DOHH2 (cell line): ENCODE measurements around the gene SLIT1.

Experiments
- H3F3A ChIP-seq: fragments of 200-600 bp; sonication (generic), shearing (Covaris generic); 2 replicates; pipeline ENCODE4 v1.6.0; 2016; ENCODE audit warnings: antibody characterized with exemption, mild to moderate bottlenecking; ENCODE audit not compliant: control insufficient read depth, insufficient read depth
- H3K27ac ChIP-seq: fragments of 200-600 bp; sonication (generic); 2 replicates; pipeline ENCODE4 v1.5.1; 2014; ENCODE audit warnings: low read depth, mild to moderate bottlenecking, low read length, moderate library complexity
- H3K27me3 ChIP-seq: fragments of 200-600 bp; sonication (generic); 2 replicates; pipeline ENCODE4 v1.6.1; 2014; ENCODE audit warnings: mild to moderate bottlenecking, low read length, mixed read lengths; ENCODE audit not compliant: control insufficient read depth
- H3K36me3 ChIP-seq: fragments of 200-600 bp; sonication (generic); 2 replicates; pipeline ENCODE4 v1.6.1; 2014; ENCODE audit warnings: mild to moderate bottlenecking, low read length, moderate library complexity, mixed read lengths; ENCODE audit not compliant: control insufficient read depth
- H3K4me1 ChIP-seq: fragments of 200-600 bp; sonication (generic); 2 replicates; pipeline ENCODE4 v1.6.1; 2014; ENCODE audit warnings: mild to moderate bottlenecking, low read length, mixed read lengths; ENCODE audit not compliant: control insufficient read depth
- H3K4me2 ChIP-seq: fragments of 200-600 bp; sonication (generic); 2 replicates; pipeline ENCODE4 v1.6.0; 2014; ENCODE audit warnings: mild to moderate bottlenecking, low read length, moderate library complexity
- H3K4me3 ChIP-seq: fragments of 200-600 bp; sonication (generic); 2 replicates; pipeline ENCODE4 v1.5.1; 2014; ENCODE audit warnings: mild to moderate bottlenecking, low read length, mixed read lengths
- H3K79me2 ChIP-seq: fragments of 200-600 bp; sonication (generic); 2 replicates; pipeline ENCODE4 v1.6.1; 2014; ENCODE audit warnings: mild to moderate bottlenecking, low read length, mixed read lengths; ENCODE audit not compliant: control insufficient read depth
- H3K9me2 ChIP-seq: fragments of 200-600 bp; sonication (generic); replicated peaks from 2 replicates; pipeline ENCODE4 v1.6.1; 2014; ENCODE audit warnings: mild to moderate bottlenecking, low read length, mixed read lengths; ENCODE audit not compliant: control insufficient read depth
- H3K9me3 ChIP-seq: fragments of 200-600 bp; sonication (generic); 2 replicates; pipeline ENCODE4 v1.6.1; 2014; ENCODE audit warnings: antibody characterized with exemption, low read length, mixed read lengths; ENCODE audit not compliant: control insufficient read depth, insufficient read depth
- H4K20me1 ChIP-seq: fragments of 200-600 bp; sonication (generic); 2 replicates; pipeline ENCODE4 v1.6.0; 2014; ENCODE audit warnings: low read depth, mild to moderate bottlenecking, antibody characterized with exemption, low read length, moderate library complexity; ENCODE audit not compliant: control insufficient read depth, insufficient read depth
- CTCF ChIP-seq: fragments of 200-600 bp; sonication (generic); IDR thresholded peaks from one replicate; pipeline ENCODE4 v1.5.1; 2014; ENCODE audit warnings: antibody characterized with exemption, mild to moderate bottlenecking, low read depth, low read length; ENCODE audit not compliant: poor library complexity, severe bottlenecking
- EZH2phosphoT487 ChIP-seq: fragments of 200-600 bp; sonication (generic); IDR thresholded peaks from 2 replicates; pipeline ENCODE4 v1.6.1; 2017; ENCODE audit warnings: borderline replicate concordance, mild to moderate bottlenecking, antibody characterized with exemption, low read length, moderate library complexity, mixed read lengths

Gene SLIT1

GRCh38 chr10:97174941-97175340 lies 10.8 kb downstream of the SLIT1 start:
- no peaks in the 10 kb centered on the region for H3K79me2 ChIP-seq
- no peaks in the 10 kb centered on the region for H3K4me1 ChIP-seq
- H3K36me3 ChIP-seq: no peaks in the 10 kb centered on the region
- H3K9me2 ChIP-seq: no peaks in the 10 kb centered on the region
- H3K4me3 ChIP-seq: no peak overlapping the region
- H3K9me3 ChIP-seq: no peaks in the 10 kb centered on the region
- H3K4me2 ChIP-seq: no peak overlapping the region
- H3K27me3 ChIP-seq: peaks cover 29% of the 10 kb centered on the region
- no peaks in the 10 kb centered on the region for H3F3A ChIP-seq
- TF ChIP-seq CTCF: no peak
- H4K20me1 ChIP-seq: no peaks in the 10 kb centered on the region
- no peak overlapping the region for H3K27ac ChIP-seq

- Histone ChIP-seq H3K4me1 (no peaks in the 10 kb centered on the region), H3K36me3 (no peaks in the 10 kb centered on the region), H3K79me2 (no peaks in the 10 kb centered on the region), H3K27me3 (peaks cover 24% of the 10 kb centered on the region), H3K4me3 (no peak overlapping the region), H3K27ac (no peak overlapping the region), H3K9me3 (no peaks in the 10 kb centered on the region), H3K4me2 (no peak overlapping the region), H3F3A (no peaks in the 10 kb centered on the region), H3K9me2 (no peaks in the 10 kb centered on the region), H4K20me1 (no peaks in the 10 kb centered on the region)
- TF ChIP-seq EZH2phosphoT487: no peak
- no peak for TF ChIP-seq CTCF
These were observed 11.4 kb downstream of the SLIT1 start for GRCh38 chr10:97174276-97174775.

GRCh38 chr10:97173036-97173435 lies 12.7 kb downstream of the SLIT1 start:
- no peak overlapping the region for H3K4me2 ChIP-seq

More at GRCh38 chr10:97173036-97173435, 12.7 kb downstream of the SLIT1 start:
- no peaks in the 10 kb centered on the region for H3K9me2 ChIP-seq
- no peaks in the 10 kb centered on the region for H3K79me2 ChIP-seq
- H3K4me3 ChIP-seq: no peak overlapping the region
- no peaks in the 10 kb centered on the region for H3F3A ChIP-seq
- H3K9me3 ChIP-seq: no peaks in the 10 kb centered on the region
- no peaks in the 10 kb centered on the region for H3K36me3 ChIP-seq
- H3K27ac ChIP-seq: no peak overlapping the region
- H3K27me3 ChIP-seq: peaks cover 19% of the 10 kb centered on the region
- H3K4me1 ChIP-seq: no peaks in the 10 kb centered on the region
- TF ChIP-seq CTCF (no peak), EZH2phosphoT487 (no peak)
- H4K20me1 ChIP-seq: no peaks in the 10 kb centered on the region
